CD8-positive, alpha-beta memory T cell (primary cell): ENCODE measurements around the gene CEP170. TPM values are rescaled to one million over a fixed set of nuclear protein-coding genes. Genes with fewer than 3 reads are reported as not detected.

Experiments used
- CTCF ChIA-PET: fragments of 350-600 bp; sonication (Branson Sonifier 250); formaldehyde crosslinking; loops from one replicate; lab custom pipeline; 2021; ENCODE audit warnings: antibody characterized with exemption; lab: Charles Lee
- POLR2A ChIA-PET: fragments of 350-600 bp; sonication (Branson Sonifier 250); formaldehyde crosslinking; loops from one replicate; lab custom pipeline; 2021; ENCODE audit warnings: antibody characterized with exemption; lab: Charles Lee
- DNase-seq, 5 donors: peaks; one replicate each; pipeline versions ENCODE4 v3.0.0 to v3.0.0-alpha.2; 2020 to 2022; ENCODE audit warnings: mixed read lengths in 1 of 5
- H3K27ac ChIP-seq: one replicate; pipeline ENCODE4 v1.7.0; 2013; ENCODE audit warnings: low read depth, mild to moderate bottlenecking, low read length, moderate library complexity
- H3K27me3 ChIP-seq: 2 replicates; pipeline ENCODE4 v1.7.0; 2013; ENCODE audit warnings: low read length, mild to moderate bottlenecking; ENCODE audit not compliant: insufficient read depth, poor library complexity, severe bottlenecking
- H3K36me3 ChIP-seq: 2 replicates; pipeline ENCODE4 v1.7.0; 2013; ENCODE audit warnings: mild to moderate bottlenecking, low read length, moderate library complexity; ENCODE audit not compliant: insufficient read depth
- H3K4me1 ChIP-seq: 2 replicates; pipeline ENCODE4 v1.7.0; 2013; ENCODE audit warnings: mild to moderate bottlenecking, low read length, moderate library complexity; ENCODE audit not compliant: insufficient read depth
- H3K4me3 ChIP-seq: 2 replicates; pipeline ENCODE4 v1.7.0; 2013; ENCODE audit warnings: mild to moderate bottlenecking, low read length
- H3K9me3 ChIP-seq: 2 replicates; pipeline ENCODE4 v1.7.0; 2013; ENCODE audit warnings: mild to moderate bottlenecking, low read length
- H3K27ac Mint-ChIP-seq, 8 donors: one replicate each; pipeline ENCODE4 v1.8.0; 2020 to 2021; ENCODE audit warnings: mixed read lengths in 8 of 8, mild to moderate bottlenecking in 6 of 8, inconsistent platforms in 3 of 8, moderate library complexity in 3 of 8
- H3K27me3 Mint-ChIP-seq, 2 donors: one replicate each; pipeline ENCODE4 v1.8.0; 2020 to 2021; ENCODE audit warnings: mixed read lengths in 2 of 2, mild to moderate bottlenecking in 1 of 2, moderate library complexity in 1 of 2
- H3K36me3 Mint-ChIP-seq, 3 donors: one replicate each; pipeline ENCODE4 v1.8.0; 2020 to 2021; ENCODE audit warnings: mixed read lengths in 3 of 3, inconsistent platforms in 1 of 3, mild to moderate bottlenecking in 1 of 3
- H3K4me1 Mint-ChIP-seq, 3 donors: one replicate each; pipeline ENCODE4 v1.8.0; 2020 to 2021; ENCODE audit warnings: mixed read lengths in 3 of 3, inconsistent platforms in 1 of 3, mild to moderate bottlenecking in 1 of 3
- H3K4me3 Mint-ChIP-seq, 7 donors: one replicate each; pipeline ENCODE4 v1.8.0; 2020 to 2021; ENCODE audit warnings: mixed read lengths in 7 of 7, mild to moderate bottlenecking in 6 of 7, moderate library complexity in 4 of 7, inconsistent platforms in 2 of 7
- H3K9me3 Mint-ChIP-seq, 5 donors: one replicate each; pipeline ENCODE4 v1.8.0; 2020 to 2022; ENCODE audit warnings: mixed read lengths in 5 of 5, mild to moderate bottlenecking in 3 of 5, moderate library complexity in 2 of 5, inconsistent platforms in 1 of 5
- polyA plus RNA-seq: library from polyadenylated mRNA; unstranded; fragments of 300-500 nt; fragmentation: Illumina TruSeq; gene quantifications from one replicate; pipeline ENCODE4 v1.2.3, GENCODE V29; 2021
- total RNA-seq, 2 experiments: library from RNA; stranded (reverse); gene quantifications; one replicate each; pipeline ENCODE4 v1.2.3, GENCODE V29; 2021

Gene CEP170
- total and polyA plus RNA-seq, 3 experiments from 2014 or later: 7.4 to 36.5 (median 29.9) TPM

GRCh38 chr1:243273506-243273905, 18.4 kb upstream of the CEP170 start:
- ChIA-PET CTCF (interaction anchor here (1.7 kb wide), 1 partner anchor 18 kb away, joined by 5 read pairs; the partner anchor contains the start of genes CEP170 and SDCCAG8), POLR2A (no interaction called here)
- Mint-ChIP-seq H3K27me3 (no peaks in the 10 kb centered on the region), H3K4me1 (peaks cover 3 to 22% (median 5%) of the 10 kb centered on the region in 3 donors), H3K9me3 (no peaks in the 10 kb centered on the region), H3K27ac (peak overlapping the region in 1 of 8 donors; percentile 7), H3K36me3 (peaks cover 16 to 57% (median 35%) of the 10 kb centered on the region in 3 donors), H3K4me3 (no peak overlapping the region)
- H3K4me3 ChIP-seq: no peak overlapping the region
- H3K27ac ChIP-seq: no peak overlapping the region
- no peak for DNase-seq
- peaks cover 5% of the 10 kb centered on the region for H3K36me3 ChIP-seq
- H3K9me3 ChIP-seq: no peaks in the 10 kb centered on the region
- no peaks in the 10 kb centered on the region for H3K27me3 ChIP-seq
- no peaks in the 10 kb centered on the region for H3K4me1 ChIP-seq

- H3K4me1 ChIP-seq: no peaks in the 10 kb centered on the region
- H3K27ac Mint-ChIP-seq: no peak overlapping the region
- H3K27me3 Mint-ChIP-seq: no peaks in the 10 kb centered on the region
- peaks cover 10 to 33% (median 14%) of the 10 kb centered on the region in 3 donors for H3K4me1 Mint-ChIP-seq
- POLR2A ChIA-PET: no interaction called here
- no peaks in the 10 kb centered on the region for H3K9me3 Mint-ChIP-seq
- no peak overlapping the region for H3K4me3 ChIP-seq
- no peaks in the 10 kb centered on the region for H3K27me3 ChIP-seq
- CTCF ChIA-PET: interaction anchor here (1.7 kb wide), 1 partner anchor 17 kb away, joined by 5 read pairs; the partner anchor contains the start of genes CEP170 and SDCCAG8
- no peak overlapping the region for H3K4me3 Mint-ChIP-seq
- DNase-seq: no peak
- peaks cover 5% of the 10 kb centered on the region for H3K36me3 ChIP-seq
- no peaks in the 10 kb centered on the region for H3K9me3 ChIP-seq
- peaks cover 14 to 57% (median 29%) of the 10 kb centered on the region in 3 donors for H3K36me3 Mint-ChIP-seq
- H3K27ac ChIP-seq: no peak overlapping the region
These were observed 17.3 kb upstream of the CEP170 start for GRCh38 chr1:243272401-243272800.

GRCh38 chr1:243271996-243272395, 16.9 kb upstream of the CEP170 start:
- no peak overlapping the region for H3K4me3 Mint-ChIP-seq
- peaks cover 10 to 33% (median 14%) of the 10 kb centered on the region in 3 donors for H3K4me1 Mint-ChIP-seq
- H3K36me3 ChIP-seq: peaks cover 5% of the 10 kb centered on the region
- no peaks in the 10 kb centered on the region for H3K27me3 Mint-ChIP-seq
- no peaks in the 10 kb centered on the region for H3K9me3 ChIP-seq
- no peak for DNase-seq
- H3K27ac Mint-ChIP-seq: peak overlapping the region in 1 of 8 donors; percentile 6
- H3K4me1 ChIP-seq: no peaks in the 10 kb centered on the region
- peaks cover 12 to 54% (median 25%) of the 10 kb centered on the region in 3 donors for H3K36me3 Mint-ChIP-seq
- H3K9me3 Mint-ChIP-seq: no peaks in the 10 kb centered on the region
- POLR2A ChIA-PET: no interaction called here
- no peak overlapping the region for H3K4me3 ChIP-seq
- no peaks in the 10 kb centered on the region for H3K27me3 ChIP-seq
- no peak overlapping the region for H3K27ac ChIP-seq
- CTCF ChIA-PET: interaction anchor here (1.7 kb wide), 1 partner anchor 16 kb away, joined by 5 read pairs; the partner anchor contains the start of genes CEP170 and SDCCAG8

GRCh38 chr1:243270097-243270864, 15.2 kb upstream of the CEP170 start:
- H3K27ac Mint-ChIP-seq: peak overlapping the region in 2 of 8 donors; percentile 15 to 18

GRCh38 chr1:243269461-243269801, 14.3 kb upstream of the CEP170 start:
- H3K36me3 Mint-ChIP-seq: peaks cover 6 to 34% (median 7%) of the 10 kb centered on the region in 3 donors
- H3K27ac Mint-ChIP-seq: peak overlapping the region in 1 of 8 donors; percentile 15
- peaks cover 10 to 33% (median 21%) of the 10 kb centered on the region in 3 donors for H3K4me1 Mint-ChIP-seq
- H3K27me3 Mint-ChIP-seq: no peaks in the 10 kb centered on the region
- peak overlapping the region; percentile 63 for H3K27ac ChIP-seq
- CTCF ChIA-PET: no interaction called here
- no peaks in the 10 kb centered on the region for H3K9me3 Mint-ChIP-seq
- no peaks in the 10 kb centered on the region for H3K36me3 ChIP-seq
- no peaks in the 10 kb centered on the region for H3K4me1 ChIP-seq
- H3K4me3 ChIP-seq: no peak overlapping the region
- no peaks in the 10 kb centered on the region for H3K27me3 ChIP-seq
- DNase-seq: no peak
- POLR2A ChIA-PET: no interaction called here
- H3K9me3 ChIP-seq: no peaks in the 10 kb centered on the region
- no peak overlapping the region for H3K4me3 Mint-ChIP-seq

More at GRCh38 chr1:243270097-243270864, 15.2 kb upstream of the CEP170 start:
- POLR2A ChIA-PET: no interaction called here
- Mint-ChIP-seq H3K4me1 (peaks cover 10 to 33% (median 14%) of the 10 kb centered on the region in 3 donors), H3K27me3 (no peaks in the 10 kb centered on the region), H3K9me3 (no peaks in the 10 kb centered on the region), H3K4me3 (no peak overlapping the region), H3K36me3 (peaks cover 12 to 41% (median 13%) of the 10 kb centered on the region in 3 donors)
- H3K36me3 ChIP-seq: peaks cover 5% of the 10 kb centered on the region
- DNase-seq: no peak
- H3K27me3 ChIP-seq: no peaks in the 10 kb centered on the region
- no peaks in the 10 kb centered on the region for H3K9me3 ChIP-seq
- H3K4me1 ChIP-seq: no peaks in the 10 kb centered on the region
- peak overlapping the region; percentile 63 for H3K27ac ChIP-seq
- H3K4me3 ChIP-seq: no peak overlapping the region
- CTCF ChIA-PET: no interaction called here

- POLR2A ChIA-PET: no interaction called here
- H3K36me3 ChIP-seq: no peaks in the 10 kb centered on the region
- no peak for DNase-seq
- no peaks in the 10 kb centered on the region for H3K27me3 ChIP-seq
- peaks cover 9 to 35% (median 23%) of the 10 kb centered on the region in 3 donors for H3K4me1 Mint-ChIP-seq
- CTCF ChIA-PET: no interaction called here
- H3K36me3 Mint-ChIP-seq: peaks cover 4 to 33% (median 7%) of the 10 kb centered on the region in 3 donors
- no peaks in the 10 kb centered on the region for H3K9me3 ChIP-seq
- H3K9me3 Mint-ChIP-seq: no peaks in the 10 kb centered on the region
- no peaks in the 10 kb centered on the region for H3K27me3 Mint-ChIP-seq
- H3K27ac Mint-ChIP-seq: peak overlapping the region in 1 of 8 donors; percentile 15
- no peak overlapping the region for H3K4me3 Mint-ChIP-seq
- no peaks in the 10 kb centered on the region for H3K4me1 ChIP-seq
- H3K27ac ChIP-seq: peak overlapping the region; percentile 63
- no peak overlapping the region for H3K4me3 ChIP-seq
These were observed 13.8 kb upstream of the CEP170 start for GRCh38 chr1:243268751-243269460.

GRCh38 chr1:243267914-243268653, 13.0 kb upstream of the CEP170 start:
- ChIA-PET CTCF (no interaction called here), POLR2A (no interaction called here)
- H3K27ac Mint-ChIP-seq: peak overlapping the region in 2 of 8 donors; percentile 4 to 23
- DNase-seq: no peak
- H3K4me3 ChIP-seq: no peak overlapping the region
- no peaks in the 10 kb centered on the region for H3K36me3 ChIP-seq
- H3K27ac ChIP-seq: peak overlapping the region; percentile 63
- no peaks in the 10 kb centered on the region for H3K9me3 ChIP-seq
- no peak overlapping the region for H3K4me3 Mint-ChIP-seq
- H3K9me3 Mint-ChIP-seq: no peaks in the 10 kb centered on the region
- no peaks in the 10 kb centered on the region for H3K4me1 ChIP-seq
- peaks cover 8 to 39% (median 26%) of the 10 kb centered on the region in 3 donors for H3K4me1 Mint-ChIP-seq
- no peaks in the 10 kb centered on the region for H3K27me3 ChIP-seq
- peaks cover 0 to 27% (median 7%) of the 10 kb centered on the region in 3 donors for H3K36me3 Mint-ChIP-seq
- H3K27me3 Mint-ChIP-seq: no peaks in the 10 kb centered on the region
